NCI-H524 (cell line): ENCODE measurements around the gene MFSD6.
"Not testable (repeated sequence)": the region's sequence is repeated elsewhere in the genome, so short reads cannot be mapped to it uniquely, and the experiment has no call there.

Experiments
- DNase-seq, 2 experiments: peaks; one replicate each; lab custom pipeline; 2025; lab: John Stamatoyannopoulos, UW

Gene MFSD6

DNA sequence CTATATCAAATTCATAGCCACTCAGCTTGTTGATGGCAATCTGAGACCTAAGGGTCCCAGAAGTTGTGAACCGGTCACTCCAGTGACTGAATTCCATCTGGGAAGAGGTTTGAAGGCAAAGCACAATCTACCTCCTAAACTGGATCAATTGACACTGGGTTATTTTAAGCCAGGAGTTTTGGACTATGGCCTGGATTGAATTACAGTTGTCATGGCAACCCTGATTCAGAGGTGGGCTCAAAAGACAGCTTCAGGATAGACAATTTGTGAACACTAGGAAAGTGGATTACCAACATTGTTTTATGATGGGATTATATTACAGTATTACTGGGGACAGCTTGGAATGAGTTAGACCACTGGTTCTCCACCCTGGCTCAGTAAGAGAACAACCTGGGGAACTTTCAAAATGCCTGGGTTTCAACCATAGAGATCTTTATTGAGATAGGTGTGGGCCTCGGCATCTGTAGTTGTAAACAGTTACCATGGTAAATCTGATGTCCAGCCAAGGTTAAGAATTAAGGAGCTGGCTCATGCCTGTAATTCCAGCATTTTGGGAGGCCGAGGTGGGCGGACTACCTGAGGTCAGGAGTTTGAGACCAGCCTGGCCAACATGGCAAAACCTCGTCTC lies 58.8 kb downstream of the MFSD6 start:
- DNase-seq = peak; percentile 88 to 94

DNA sequence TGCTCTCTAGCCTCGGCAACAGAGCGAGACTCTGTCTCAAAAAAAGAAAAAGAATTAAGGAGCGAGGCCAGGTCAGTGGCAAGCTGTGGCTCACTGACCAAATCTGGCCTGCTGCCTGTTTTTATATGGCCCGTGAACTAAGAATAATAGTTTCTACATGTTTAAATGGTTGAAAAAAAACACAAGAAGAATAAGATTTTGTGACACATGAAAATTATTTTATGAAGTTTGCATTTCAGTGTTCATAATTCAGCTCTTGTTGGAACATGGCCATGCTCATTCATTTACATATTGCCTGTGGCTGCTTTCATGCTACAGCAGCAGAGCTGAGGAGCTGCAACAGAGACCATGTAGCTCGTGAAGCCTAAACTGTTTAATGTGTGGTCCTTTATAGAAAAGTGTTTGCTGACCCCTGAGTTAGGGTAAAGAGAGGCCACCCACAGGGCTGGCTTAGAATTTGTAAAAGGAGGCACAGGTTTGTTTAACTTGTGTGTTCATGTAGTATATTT lies 59.5 kb downstream of the MFSD6 start:
- no peak for DNase-seq

DNA sequence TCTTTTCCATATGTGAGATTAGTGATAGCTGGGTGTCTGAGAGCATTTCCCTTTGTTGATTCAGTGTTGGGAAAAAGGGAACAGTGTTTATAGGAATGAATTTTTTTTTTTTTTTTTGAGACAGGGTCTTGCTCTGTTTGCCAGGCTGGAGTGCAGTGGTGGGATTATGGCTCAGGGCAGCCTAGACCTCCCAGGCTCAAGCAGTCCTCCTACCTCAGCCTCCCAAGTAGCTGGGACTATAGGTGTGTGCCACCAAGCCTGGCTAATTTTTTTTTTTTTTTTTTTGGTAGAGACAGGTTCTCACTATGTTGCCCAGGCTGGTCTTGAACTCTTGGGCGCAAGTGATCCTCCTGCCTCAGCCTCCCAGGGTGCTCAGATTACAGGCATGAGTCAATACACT lies 60.2 kb downstream of the MFSD6 start:
- DNase-seq = not testable (repeated sequence)

DNA sequence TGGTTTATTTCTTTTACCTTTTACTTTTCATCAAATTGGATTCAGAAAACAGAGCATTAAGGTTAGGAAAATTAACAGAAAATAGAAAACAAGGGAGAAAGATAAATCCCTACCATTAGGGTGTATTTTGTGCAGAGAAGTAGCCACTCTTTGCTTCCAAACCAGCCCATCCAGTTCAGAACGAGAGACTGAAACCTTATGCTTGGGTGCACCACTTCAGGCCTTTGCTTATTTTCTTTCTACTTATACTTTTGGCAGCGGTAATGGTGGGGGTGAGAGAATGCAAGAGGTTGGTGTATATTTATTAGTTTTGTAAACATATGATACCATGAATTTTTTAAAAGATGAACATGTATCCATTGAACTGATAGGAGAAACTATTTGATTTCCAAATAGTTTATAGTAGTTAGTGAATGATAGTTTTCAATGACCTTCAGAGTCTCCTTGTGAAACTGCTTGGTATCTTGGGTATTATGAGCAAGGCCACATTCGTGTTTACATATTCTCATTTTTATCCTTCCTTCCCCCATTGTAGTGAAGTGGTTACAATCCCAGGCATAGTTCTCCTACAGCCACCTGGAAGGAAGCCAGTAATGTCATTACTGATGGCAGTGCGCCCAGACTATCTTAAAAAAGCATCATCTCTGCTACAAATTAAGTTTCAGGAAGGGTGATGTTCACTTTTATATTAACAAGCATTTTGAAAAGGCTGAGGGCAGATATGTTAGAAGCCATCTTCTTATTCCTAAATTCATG lies 60.8 kb downstream of the MFSD6 start:
- peak; percentile 88 to 90 for DNase-seq

DNA sequence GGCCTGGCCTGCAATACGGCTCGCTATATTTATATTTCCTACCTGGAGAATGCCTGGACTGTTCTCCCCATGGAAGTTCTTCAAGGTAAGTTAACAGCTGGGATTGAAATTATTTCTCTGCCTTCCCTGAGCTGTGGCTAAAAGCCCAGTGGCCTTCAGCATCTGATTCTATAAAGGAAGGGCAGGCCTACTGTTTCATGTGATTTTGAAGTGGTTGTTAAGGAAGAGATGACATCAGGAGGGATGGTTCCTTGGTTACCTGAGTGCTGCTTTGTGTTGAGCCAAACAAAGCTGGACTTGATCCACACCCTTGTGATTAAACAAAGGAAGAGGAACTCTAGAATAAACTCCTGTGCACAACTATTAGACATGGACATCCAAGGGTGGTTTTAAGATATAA lies 61.6 kb downstream of the MFSD6 start:
- peak; percentile 68 to 87 for DNase-seq

DNA sequence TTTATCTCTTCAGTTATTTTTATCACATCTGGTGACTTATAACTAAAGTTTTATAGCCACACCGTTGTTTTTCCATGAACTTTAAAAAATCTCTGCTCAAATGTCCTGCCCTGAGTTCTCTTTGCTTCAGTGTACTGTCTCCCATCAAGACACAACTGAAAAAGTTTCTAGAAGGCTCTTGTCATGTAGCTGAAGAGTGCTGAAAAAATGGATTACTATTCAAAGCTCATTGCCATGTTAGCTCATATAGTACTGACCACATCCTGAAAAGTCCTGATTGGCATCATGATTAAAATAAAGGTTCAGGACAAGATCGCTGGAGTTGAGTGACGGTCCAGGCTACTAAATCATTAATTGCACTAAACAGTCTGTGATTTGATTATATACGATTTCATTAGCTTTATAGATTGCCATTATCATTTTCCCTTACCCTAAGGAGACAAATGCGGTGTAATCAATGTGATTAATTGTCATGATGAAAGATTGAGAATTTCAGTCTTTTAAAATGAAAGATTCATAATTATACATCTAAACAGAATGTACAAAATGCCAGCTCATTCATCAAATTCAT lies 62.2 kb downstream of the MFSD6 start:
- DNase-seq = no peak

DNA sequence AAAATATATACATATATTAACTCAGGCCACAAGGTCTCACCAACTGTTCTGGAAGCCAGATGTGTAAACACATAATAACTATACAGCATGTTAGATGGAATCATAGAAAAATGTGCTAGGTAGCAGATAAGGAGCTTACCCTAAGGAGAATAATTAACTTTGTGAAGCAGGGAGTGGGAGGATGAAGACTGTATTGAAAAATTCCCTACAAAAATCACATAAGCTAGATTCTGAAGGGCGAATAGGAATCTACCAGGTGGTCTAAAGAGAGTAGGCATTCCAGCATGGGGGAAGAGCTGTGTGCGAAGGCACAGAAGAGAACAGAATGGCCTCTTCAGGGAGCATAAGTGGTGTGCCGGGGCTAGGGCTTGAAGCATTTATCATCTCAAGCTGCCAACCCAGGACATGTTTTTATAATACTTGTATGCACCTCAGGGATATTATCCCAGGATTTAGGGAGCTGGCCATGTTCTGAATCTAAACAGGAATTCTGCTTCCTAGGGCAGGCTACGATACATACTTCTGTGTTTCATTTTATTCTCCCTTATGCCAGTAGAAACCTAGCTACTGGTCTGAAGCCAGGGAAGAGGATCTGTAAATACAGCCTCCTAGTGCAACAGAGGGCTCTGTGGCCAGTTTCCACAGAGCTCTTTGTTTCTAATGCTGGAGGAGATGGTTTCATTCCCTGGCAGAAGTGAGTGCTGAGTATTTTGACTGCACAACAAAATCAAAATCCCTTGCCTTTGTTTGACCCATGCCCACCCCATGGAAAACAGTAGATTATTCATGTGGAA lies 69.7 kb downstream of the MFSD6 start:
- DNase-seq = peak; percentile 56 to 74

DNA sequence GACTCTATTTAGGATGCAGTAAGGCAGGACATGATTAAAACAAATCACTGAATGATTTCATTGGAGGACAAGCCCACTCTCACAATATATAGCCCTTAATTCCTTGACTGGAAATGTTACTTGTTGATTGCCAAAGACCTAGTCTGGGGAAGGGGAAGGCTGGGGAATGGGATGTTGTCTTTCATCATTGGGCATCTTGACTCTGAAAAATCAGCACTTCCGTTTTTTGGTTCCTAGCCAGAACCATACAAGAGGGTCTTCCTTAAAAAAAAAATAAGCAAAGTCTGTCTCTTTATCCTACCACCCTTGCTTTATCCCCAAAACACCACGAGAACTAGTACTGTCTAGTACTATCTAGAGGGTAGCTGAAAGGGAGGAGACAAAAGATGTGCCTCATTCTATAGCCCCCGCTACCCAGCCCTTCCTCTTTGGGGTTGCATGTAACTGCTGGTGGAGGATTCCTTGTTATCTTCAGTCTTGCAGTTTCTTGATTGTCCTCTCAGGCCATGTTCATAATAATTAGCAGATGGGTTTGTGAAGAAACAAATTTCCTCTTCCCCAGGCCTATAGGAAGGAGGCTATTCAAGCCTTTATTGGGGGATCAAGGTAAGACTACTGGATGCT lies 70.5 kb downstream of the MFSD6 start:
- DNase-seq = no peak

DNA sequence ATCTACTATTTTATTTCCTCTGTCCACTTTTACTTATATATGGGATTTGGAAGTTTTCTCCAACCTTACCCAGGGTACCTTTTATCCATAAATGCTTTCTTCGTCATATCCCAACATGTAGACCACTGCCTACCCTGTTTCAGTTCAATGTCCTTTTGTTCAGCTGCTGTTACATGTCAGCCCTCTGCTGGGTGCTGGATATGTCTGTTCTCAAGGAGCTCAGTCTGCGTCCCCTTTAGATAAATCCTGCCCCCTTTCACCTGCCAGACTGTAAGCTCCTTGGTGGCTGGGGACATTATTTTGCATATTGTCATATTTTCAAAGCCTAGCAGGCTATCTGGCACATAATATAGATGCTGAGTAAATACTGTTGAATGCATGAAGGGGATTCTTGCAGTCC lies 73.2 kb downstream of the MFSD6 start:
- DNase-seq = peak in 1 of 2 experiments; percentile 28

DNA sequence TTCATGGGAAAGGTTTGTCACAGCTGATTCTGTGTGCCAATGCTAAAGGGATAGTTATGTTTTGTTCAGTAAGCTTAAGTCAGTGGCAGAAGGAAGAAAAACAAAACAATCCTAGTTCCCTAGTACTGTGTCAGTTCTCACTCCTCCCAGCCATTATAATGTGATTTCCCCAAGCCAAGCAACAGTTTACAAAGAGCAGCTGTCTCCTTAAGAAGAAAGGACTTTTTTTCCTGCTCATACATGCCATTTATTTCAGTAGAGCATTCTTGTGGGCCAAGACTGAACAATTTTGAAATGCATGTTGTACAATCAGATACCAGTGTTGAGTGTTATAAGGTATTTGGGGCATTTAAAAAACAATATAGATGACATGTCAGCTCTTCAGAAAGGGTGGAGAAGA lies 74.3 kb downstream of the MFSD6 start:
- no peak for DNase-seq

DNA sequence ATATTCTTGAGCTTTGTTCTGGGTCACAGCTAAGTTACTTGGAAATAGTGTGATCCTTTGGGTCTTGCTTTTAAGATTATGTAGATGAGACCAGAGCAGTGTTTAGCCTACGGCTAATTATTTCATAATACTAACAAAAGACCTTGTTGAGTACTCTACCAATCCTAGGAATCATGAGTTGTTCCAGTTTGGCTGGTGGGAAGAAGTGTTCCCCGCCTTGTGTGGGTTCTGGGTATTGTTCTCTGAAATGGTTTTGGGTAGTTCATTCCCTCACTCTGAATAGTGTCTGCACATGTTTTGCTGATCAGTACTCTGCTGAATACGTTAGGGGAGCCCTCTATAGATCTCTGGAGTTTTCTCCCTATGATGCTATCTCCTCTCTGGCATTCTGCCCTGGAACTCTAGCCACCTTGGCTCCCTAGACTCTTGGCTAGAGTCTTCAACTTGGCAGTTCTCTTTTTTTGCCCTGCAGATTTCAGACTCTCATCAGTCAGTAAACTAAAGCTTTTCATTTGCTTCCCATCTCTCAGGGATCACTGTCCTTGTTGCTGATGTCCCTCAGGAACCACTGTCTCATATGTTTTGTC lies 78.0 kb downstream of the MFSD6 start:
- no peak for DNase-seq

DNA sequence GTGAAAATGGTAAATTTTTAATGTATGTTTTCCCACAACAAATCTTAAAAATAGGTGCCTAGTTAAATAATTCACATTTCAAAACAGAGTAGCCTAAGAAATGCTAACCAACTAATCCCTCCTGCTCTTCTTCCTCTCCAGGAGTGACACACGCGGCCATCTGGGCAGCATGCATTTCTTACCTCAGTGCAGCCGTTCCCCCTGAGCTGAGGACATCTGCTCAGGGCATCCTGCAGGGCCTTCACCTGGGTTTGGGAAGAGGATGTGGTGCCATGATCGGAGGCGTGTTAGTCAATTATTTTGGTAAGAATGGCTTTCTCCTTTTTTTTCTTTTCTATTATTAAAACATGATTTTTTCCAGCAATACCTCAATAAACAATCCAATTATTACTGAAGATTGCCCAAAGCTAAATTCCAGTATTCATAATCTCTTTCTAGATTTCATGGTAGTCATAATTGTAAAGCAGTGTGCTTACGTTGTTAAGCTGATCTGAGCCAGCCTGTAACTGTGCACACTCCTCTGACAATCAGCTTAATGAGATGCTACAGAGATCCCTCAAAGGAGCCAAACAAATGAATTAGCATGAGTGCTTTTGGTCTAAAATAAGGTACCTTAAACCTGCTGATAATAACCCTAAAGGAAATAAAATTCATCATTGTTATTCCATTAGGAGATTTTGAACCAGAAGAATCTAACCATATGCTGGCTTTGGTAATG lies 80.5 kb downstream of the MFSD6 start:
- DNase-seq = peak; percentile 74 to 89

DNA sequence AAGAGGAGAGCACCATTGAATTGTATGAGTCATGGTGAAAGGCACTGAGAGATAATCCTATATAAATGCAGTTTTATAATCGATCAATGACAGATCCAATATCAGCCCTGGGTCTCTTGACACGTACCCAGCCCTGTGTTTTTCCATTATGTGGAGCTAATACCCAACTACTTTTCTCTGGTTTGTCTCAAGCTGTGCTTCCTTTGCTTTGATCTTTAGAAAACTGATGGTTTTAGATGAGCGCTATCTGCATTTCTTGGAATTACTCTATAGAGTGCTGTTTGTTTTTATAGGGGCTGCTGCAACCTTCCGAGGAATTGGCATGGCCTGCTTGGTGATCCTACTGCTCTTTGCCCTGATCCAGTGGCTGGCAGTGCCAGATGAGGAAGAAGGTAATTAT lies 81.3 kb downstream of the MFSD6 start:
- no peak for DNase-seq

DNA sequence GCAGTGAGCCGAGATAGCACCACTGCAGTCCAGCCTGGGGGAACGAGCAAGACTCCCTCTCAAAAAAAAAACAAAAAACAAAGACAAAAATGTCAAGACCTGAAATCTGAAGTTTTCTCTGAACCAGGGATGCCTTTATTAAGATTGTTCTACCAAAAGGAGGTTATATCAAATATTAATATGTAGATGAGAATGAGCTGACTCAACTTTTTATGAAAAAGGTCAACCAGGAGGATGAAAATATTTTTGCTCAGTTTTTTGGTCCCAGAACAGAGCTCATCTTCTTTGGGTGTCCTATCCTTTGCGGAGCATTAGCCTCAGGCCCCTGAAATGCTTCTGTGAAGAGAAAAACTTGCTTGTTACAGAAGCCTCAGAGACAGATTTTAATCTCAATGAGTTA lies 82.3 kb downstream of the MFSD6 start:
- no peak for DNase-seq

DNA sequence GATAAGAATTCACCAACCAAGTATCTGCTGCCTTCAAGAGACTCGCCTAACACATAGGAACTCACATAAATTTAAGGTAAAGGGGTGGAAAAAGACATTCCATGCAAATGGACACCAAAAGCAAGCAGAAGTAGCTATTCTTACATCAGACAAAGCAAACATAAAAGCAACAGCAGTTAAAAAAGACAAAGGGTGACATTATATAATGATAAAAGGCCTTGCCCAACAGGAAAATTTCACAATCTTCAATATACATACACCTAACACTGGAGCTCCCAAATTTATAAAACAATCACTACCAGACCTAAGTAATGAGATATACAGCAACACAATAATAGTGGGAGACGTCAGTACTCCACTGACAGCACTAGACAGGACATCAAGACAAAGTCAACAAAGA lies 84.9 kb downstream of the MFSD6 start:
- DNase-seq = no peak

DNA sequence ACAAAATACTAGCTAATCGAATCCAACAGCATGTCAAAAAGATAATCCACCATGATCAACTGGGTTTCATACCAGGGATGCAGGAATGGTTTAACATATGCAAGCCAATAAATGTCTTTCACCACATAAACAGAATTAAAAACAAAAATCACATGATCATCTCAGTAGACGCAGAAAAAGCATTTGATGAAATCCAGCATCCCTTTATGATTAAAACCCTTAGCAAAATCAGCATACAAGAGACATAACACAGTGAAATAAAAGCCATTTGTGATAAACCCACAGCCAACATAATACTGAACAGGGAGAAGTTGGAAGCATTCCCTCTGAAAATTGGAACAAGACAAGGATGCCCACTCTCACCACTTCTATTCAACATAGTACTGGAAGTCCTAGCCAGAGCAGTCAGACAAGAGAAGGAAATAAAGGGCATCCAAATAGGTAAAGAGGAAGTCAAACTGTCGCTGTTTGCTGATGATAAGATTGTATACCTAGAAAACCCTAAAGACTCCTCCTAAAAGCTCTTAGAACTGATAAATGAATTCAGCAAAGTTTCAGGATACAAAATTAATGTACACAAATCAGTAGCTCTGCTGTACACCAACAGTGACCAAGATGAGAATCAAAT lies 86.6 kb downstream of the MFSD6 start:
- not testable (repeated sequence) for DNase-seq

DNA sequence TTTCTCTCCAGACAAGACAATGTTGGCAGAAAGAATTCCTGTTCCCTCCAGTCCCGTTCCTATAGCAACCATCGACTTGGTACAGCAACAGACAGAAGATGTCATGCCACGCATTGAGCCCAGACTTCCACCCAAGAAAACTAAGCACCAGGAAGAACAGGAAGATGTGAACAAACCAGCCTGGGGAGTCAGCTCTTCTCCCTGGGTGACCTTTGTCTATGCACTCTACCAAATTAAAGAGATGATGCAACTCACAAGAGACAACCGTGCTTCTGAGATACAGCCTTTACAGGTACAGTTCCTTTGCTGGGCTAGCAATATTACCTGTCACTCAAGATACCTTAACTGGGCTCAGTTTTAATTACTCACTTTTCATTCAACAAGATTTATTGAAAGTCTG lies 89.3 kb downstream of the MFSD6 start:
- no peak for DNase-seq

DNA sequence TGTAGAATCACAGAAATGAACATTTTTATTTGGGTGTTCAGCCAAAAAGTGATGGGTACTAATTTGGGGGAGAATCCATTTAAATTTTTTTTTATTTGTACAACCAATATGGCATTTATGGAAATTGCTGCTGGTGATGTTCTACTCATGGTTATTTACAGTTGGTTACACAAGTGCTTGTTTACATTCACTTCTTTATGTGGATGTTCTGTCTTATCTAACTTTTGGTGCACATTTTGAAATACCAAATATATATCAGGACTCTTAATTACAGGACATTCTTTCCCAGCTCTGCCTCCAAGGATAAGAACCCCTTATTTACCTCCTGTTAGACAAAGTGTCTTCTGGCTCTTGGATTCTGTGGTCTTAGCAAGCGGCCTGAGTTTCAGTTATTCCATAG lies 91.1 kb downstream of the MFSD6 start:
- no peak for DNase-seq

DNA sequence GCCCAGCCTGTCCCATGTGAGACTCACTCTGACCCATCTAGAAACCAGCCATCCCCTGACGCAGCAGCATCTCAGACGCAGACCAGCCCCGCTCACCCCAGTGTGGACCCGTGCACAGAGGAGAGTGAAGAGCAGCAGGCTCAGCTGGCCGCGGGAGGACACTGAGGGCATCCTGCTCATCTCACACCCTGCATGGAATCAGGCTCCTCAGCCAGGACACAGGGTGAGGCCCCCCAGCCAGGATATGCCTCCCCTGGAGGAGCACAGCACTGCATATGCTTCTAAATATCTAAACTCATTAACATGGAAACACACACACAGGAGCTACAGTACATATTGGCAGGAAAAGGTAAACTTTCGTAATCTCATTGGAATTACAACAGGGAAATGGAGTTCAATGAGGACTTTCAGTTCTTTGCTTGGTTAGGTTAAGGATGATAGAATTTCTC lies 91.9 kb downstream of the MFSD6 start:
- no peak for DNase-seq

DNA sequence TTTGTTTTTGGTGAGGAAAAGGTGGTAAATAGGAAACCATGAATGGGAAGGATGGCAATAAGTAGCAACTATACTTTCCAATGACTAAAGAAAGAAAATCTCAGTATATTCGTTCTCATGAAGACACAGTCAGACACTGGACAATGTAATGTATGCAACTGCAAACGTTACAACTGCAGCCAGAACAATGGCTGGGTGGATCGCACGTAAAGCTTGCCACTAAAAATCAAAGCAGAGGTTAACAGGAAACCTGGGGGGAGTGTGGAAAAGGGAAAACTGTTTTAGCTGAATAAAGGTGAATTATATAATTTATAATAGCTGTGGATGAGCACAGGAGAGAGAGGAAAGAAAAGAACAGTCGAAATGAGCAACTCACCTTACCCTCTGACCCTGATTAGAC lies 93.1 kb downstream of the MFSD6 start:
- no peak for DNase-seq
